H1 (cell line): ENCODE data around the gene APOL3. TPM values are rescaled to one million over a fixed set of nuclear protein-coding genes. Genes with fewer than 3 reads are reported as not detected.

Experiments used
- CTCF ChIA-PET: fragments of 300-600 bp; sonication (Branson Sonifier 250); formaldehyde crosslinking; loops from one replicate; lab custom pipeline; 2021; ENCODE audit not compliant: partially characterized antibody; lab: Charles Lee
- POLR2A ChIA-PET: fragments of 300-600 bp; sonication (Branson Sonifier 250); formaldehyde crosslinking; loops from one replicate; lab custom pipeline; 2021; ENCODE audit warnings: inconsistent platforms; ENCODE audit not compliant: partially characterized antibody; lab: Charles Lee
- DNase-seq, 2 experiments: peaks; one replicate each; pipeline versions ENCODE4 v3.0.0 to v3.0.0-alpha.2; 2010 to 2022; ENCODE audit warnings: low spot score in 2 of 2, low read depth in 1 of 2, mixed read lengths in 1 of 2
- FAIRE-seq: peaks from 2 replicates; lab custom pipeline; 2011; peaks lifted over from hg19 to GRCh38; lab: Jason Lieb, UNC
- H2AFZ ChIP-seq: 2 replicates; pipeline ENCODE4 v1.8.1; 2012; ENCODE audit warnings: low read length, inconsistent platforms
- H2AK5ac ChIP-seq: 2 replicates; pipeline ENCODE4 v1.6.1; 2013; ENCODE audit warnings: low read depth, low read length
- H2BK120ac ChIP-seq: replicated peaks from 2 replicates; pipeline ENCODE3; 2013; ENCODE audit warnings: low read depth, low read length, inconsistent platforms
- H2BK12ac ChIP-seq: 2 replicates; pipeline ENCODE4 v1.6.1; 2013; ENCODE audit warnings: low read depth, low read length
- H2BK15ac ChIP-seq: 2 replicates; pipeline ENCODE4 v1.6.1; 2013; ENCODE audit warnings: low read length
- H2BK20ac ChIP-seq: 2 replicates; pipeline ENCODE4 v1.6.1; 2013; ENCODE audit warnings: low read length
- H2BK5ac ChIP-seq: 2 replicates; pipeline ENCODE4 v1.6.1; 2013; ENCODE audit warnings: low read depth, low read length
- H3K14ac ChIP-seq: 2 replicates; pipeline ENCODE4 v1.6.1; 2013; ENCODE audit warnings: inconsistent platforms; ENCODE audit not compliant: insufficient read length
- H3K18ac ChIP-seq: 2 replicates; pipeline ENCODE4 v1.6.1; 2013; ENCODE audit warnings: low read length; ENCODE audit errors: extremely low read depth
- H3K23ac ChIP-seq: 2 replicates; pipeline ENCODE4 v1.6.1; 2013; ENCODE audit warnings: inconsistent platforms; ENCODE audit not compliant: insufficient read length
- H3K23me2 ChIP-seq: 2 replicates; pipeline ENCODE4 v1.6.1; 2013; ENCODE audit warnings: low read depth, low read length
- H3K27ac ChIP-seq: 2 replicates; pipeline ENCODE4 v1.6.1; 2011; ENCODE audit warnings: low read depth, low read length, inconsistent platforms
- H3K27me3 ChIP-seq, 4 experiments: replicated peaks in 1 of 4; 1 replicate in 1 of 4; 2 replicates in 3 of 4; pipeline versions ENCODE4 v1.6.1 to v1.8.1; 2011 to 2013; ENCODE audit warnings: low read length in 3 of 4, mild to moderate bottlenecking in 3 of 4, inconsistent platforms in 2 of 4, mixed read lengths in 2 of 4, moderate library complexity in 1 of 4; ENCODE audit not compliant: control insufficient read depth in 3 of 4, insufficient read depth in 3 of 4; ENCODE audit errors: extremely low read depth in 1 of 4
- H3K36me3 ChIP-seq, 4 experiments: 2 replicates each; pipeline versions ENCODE4 v1.6.1 to v1.8.1; 2011 to 2013; ENCODE audit warnings: mild to moderate bottlenecking in 4 of 4, low read length in 3 of 4, moderate library complexity in 2 of 4, control low read depth in 1 of 4, inconsistent platforms in 1 of 4; ENCODE audit not compliant: insufficient read depth in 4 of 4, control insufficient read depth in 2 of 4
- H3K4ac ChIP-seq: replicated peaks from 2 replicates; pipeline ENCODE3; 2013; ENCODE audit warnings: low read length, low read depth, mixed read lengths, inconsistent platforms; ENCODE audit not compliant: insufficient read length
- H3K4me1 ChIP-seq, 4 experiments: replicated peaks in 1 of 4; 1 replicate in 1 of 4; 2 replicates in 3 of 4; pipeline versions ENCODE4 v1.6.1 to v1.8.1; 2011 to 2013; ENCODE audit warnings: low read length in 3 of 4, inconsistent platforms in 2 of 4, mixed read lengths in 1 of 4; ENCODE audit not compliant: insufficient read depth in 4 of 4, control insufficient read depth in 3 of 4
- H3K4me2 ChIP-seq, 2 experiments: 2 replicates each; pipeline versions ENCODE4 v1.6.1 to v1.8.1; 2011 to 2013; ENCODE audit warnings: low read depth in 2 of 2, low read length in 2 of 2, control low read depth in 1 of 2, inconsistent platforms in 1 of 2, mild to moderate bottlenecking in 1 of 2; ENCODE audit not compliant: insufficient read depth in 1 of 2
- H3K4me3 ChIP-seq, 4 experiments: fragments of 200-600, 300-600 bp in 1 of 4; sonication (generic), shearing (Covaris generic), sonication (Bioruptor Twin) in 1 of 4; 2 replicates each; pipeline versions ENCODE4 v1.5.1 to v1.8.1; 2011 to 2016; ENCODE audit warnings: low read length in 4 of 4, low read depth in 3 of 4, control low read depth in 2 of 4, inconsistent platforms in 2 of 4, mild to moderate bottlenecking in 2 of 4, mixed read lengths in 1 of 4, moderate library complexity in 1 of 4; ENCODE audit not compliant: insufficient read depth in 2 of 4; ENCODE audit errors: extremely low read depth in 1 of 4
- H3K56ac ChIP-seq: replicated peaks from 2 replicates; pipeline ENCODE3; 2013; ENCODE audit warnings: low read depth, mild to moderate bottlenecking, mixed read lengths, low read length, inconsistent platforms; ENCODE audit not compliant: insufficient read length
- H3K79me1 ChIP-seq: 2 replicates; pipeline ENCODE4 v1.6.1; 2013; ENCODE audit warnings: low read depth, low read length, control low read depth
- H3K79me2 ChIP-seq, 2 experiments: 2 replicates each; pipeline versions ENCODE4 v1.6.1 to v1.8.1; 2012 to 2013; ENCODE audit warnings: low read length in 2 of 2, mild to moderate bottlenecking in 2 of 2, inconsistent platforms in 1 of 2; ENCODE audit not compliant: insufficient read depth in 2 of 2, control insufficient read depth in 1 of 2
- H3K9ac ChIP-seq, 4 experiments: replicated peaks in 1 of 4; 1 replicate in 1 of 4; 2 replicates in 3 of 4; pipeline versions ENCODE4 v1.6.1 to v1.8.1; 2011 to 2013; ENCODE audit warnings: low read depth in 3 of 4, low read length in 3 of 4, control low read depth in 2 of 4, mild to moderate bottlenecking in 2 of 4, moderate library complexity in 2 of 4, inconsistent platforms in 1 of 4; ENCODE audit errors: extremely low read depth in 1 of 4
- H3K9me3 ChIP-seq, 2 experiments: 2 replicates each; pipeline versions ENCODE4 v1.6.1 to v1.8.1; 2012 to 2013; ENCODE audit warnings: mild to moderate bottlenecking in 2 of 2, moderate library complexity in 2 of 2, control low read depth in 1 of 2, inconsistent platforms in 1 of 2, low read depth in 1 of 2, low read length in 1 of 2, mixed read lengths in 1 of 2; ENCODE audit not compliant: insufficient read depth in 2 of 2
- H4K20me1 ChIP-seq, 2 experiments: replicated peaks in 1 of 2; 2 replicates each; pipeline versions ENCODE3 to v1.8.1; 2011 to 2013; ENCODE audit warnings: inconsistent platforms in 2 of 2, low read length in 2 of 2, mild to moderate bottlenecking in 1 of 2; ENCODE audit not compliant: insufficient read depth in 2 of 2, control insufficient read depth in 1 of 2
- H4K5ac ChIP-seq: 2 replicates; pipeline ENCODE4 v1.6.1; 2013; ENCODE audit warnings: low read length, low read depth, mixed read lengths, inconsistent platforms; ENCODE audit not compliant: insufficient read length
- H4K8ac ChIP-seq: 2 replicates; pipeline ENCODE4 v1.8.0; 2013; ENCODE audit warnings: mild to moderate bottlenecking, moderate library complexity, low read length, inconsistent platforms; ENCODE audit not compliant: insufficient read depth; ENCODE audit errors: extremely low read depth
- H4K91ac ChIP-seq: replicated peaks from 2 replicates; pipeline ENCODE3; 2013; ENCODE audit warnings: low read length, mixed read lengths, inconsistent platforms; ENCODE audit not compliant: insufficient read length
- E2F6 ChIP-seq: IDR thresholded peaks from 2 replicates; pipeline ENCODE4 v1.6.1; 2012; ENCODE audit warnings: inconsistent platforms
- RNF2 ChIP-seq: fragments of 200-900, 300-1000 bp; sonication (generic); IDR thresholded peaks from 2 replicates; pipeline ENCODE4 v1.7.1; 2016; ENCODE audit warnings: borderline replicate concordance, low read depth, mild to moderate bottlenecking, antibody characterized with exemption, low read length; ENCODE audit not compliant: poor library complexity, severe bottlenecking; ENCODE audit errors: missing control alignments
- WGBS, 2 experiments: shearing (Covaris generic) in 1 of 2; methylation state at CpG; one replicate each; pipeline versions ENCODE4 v1.1.6 to v1.1.7; 2013 to 2015; ENCODE audit warnings: low lambda C conversion rate in 2 of 2, mixed read lengths in 2 of 2, inconsistent platforms in 1 of 2, low coverage in 1 of 2, missing lambda C conversion rate in 1 of 2; ENCODE audit not compliant: insufficient replicate concordance in 2 of 2, insufficient coverage in 1 of 2, insufficient read length in 1 of 2; ENCODE audit errors: extremely low coverage in 1 of 2, missing lambda C conversion rate in 1 of 2; 5-methylcytosine and 5-hydroxymethylcytosine counted together
- polyA plus RNA-seq, 7 experiments: library from polyadenylated mRNA; depleted of rRNA in 3 of 7; stranded (reverse) in 5 of 7; unstranded in 2 of 7; fragments of >200 nt in 5 of 7; fragments of 200-250 nt in 2 of 7; gene quantifications; 1 replicate in 5 of 7; 2 replicates in 1 of 7; 4 replicates in 1 of 7; pipeline versions ENCODE4 v1.2.1 to v1.2.3, GENCODE V29; 2011 to 2013; ENCODE audit warnings: missing spikeins in 2 of 7, mixed read lengths in 2 of 7
- total RNA-seq: library from RNA; stranded (reverse); fragmentation: NEBNext Ultra II Directional; extraction: Animal tissue kit (Norgen Biotek cat#: 25700); gene quantifications from 2 replicates; pipeline ENCODE4 v1.2.1, GENCODE V29; 2021

APOL3 gene
- total and polyA plus RNA-seq, 2 of the 8 experiments (the other 6 are each of a cell fraction or from before 2014, with no cell fraction given), result 0.12 TPM; not detected in 1

- no peak overlapping the region for H2BK15ac ChIP-seq
- no peaks in the 10 kb centered on the region for H4K20me1 ChIP-seq
- no peak overlapping the region for H3K14ac ChIP-seq
- H3K4me2 ChIP-seq, result no peak overlapping the region
- H3K56ac ChIP-seq, result no peak overlapping the region
- no peaks in the 10 kb centered on the region for H3K9me3 ChIP-seq
- H3K36me3 ChIP-seq, result no peaks in the 10 kb centered on the region
- FAIRE-seq (no peak), DNase-seq (no peak)
- no peak overlapping the region for H3K9ac ChIP-seq
- no peaks in the 10 kb centered on the region for H3K23me2 ChIP-seq
- H4K8ac ChIP-seq, result no peak overlapping the region
- POLR2A ChIA-PET, result interaction anchor here (1.0 kb wide), 1 partner anchor 9 kb away, joined by 3 read pairs; no protein-coding TSS in a partner anchor
- H2BK120ac ChIP-seq, result no peak overlapping the region
- no peaks in the 10 kb centered on the region for H3K79me2 ChIP-seq
- 72% methylated on average over 8 of the region's 8 CpGs; no CpG with 5 or more reads in 1 of the 2 experiments for WGBS, 2 experiments
- no peak for TF ChIP-seq RNF2
- TF ChIP-seq E2F6, result 0 out of 2 replicates have a peak, but pooled peaks have one; percentile 17
- H2BK12ac ChIP-seq, result no peak overlapping the region
- CTCF ChIA-PET, result interaction anchor here (0.7 to 2.8 kb wide), 4 partner anchors 10 to 514 kb away, joined by 3 to 11 read pairs (median 3); no protein-coding TSS in a partner anchor
- H2BK20ac ChIP-seq, result no peak overlapping the region
- no peak overlapping the region for H3K27ac ChIP-seq
- no peak overlapping the region for H3K18ac ChIP-seq
- no peak overlapping the region for H3K4me3 ChIP-seq
- no peak overlapping the region for H2BK5ac ChIP-seq
- no peak overlapping the region for H3K23ac ChIP-seq
- H3K4ac ChIP-seq, result no peak overlapping the region
- peaks cover 0 to 2% (median 0%) of the 10 kb centered on the region in 4 experiments; a peak in 1 of 7 replicates for H3K4me1 ChIP-seq
- no peaks in the 10 kb centered on the region; a peak in 1 of 7 replicates for H3K27me3 ChIP-seq
- no peak overlapping the region for H2AFZ ChIP-seq
- H2AK5ac ChIP-seq, result no peak overlapping the region
- H3K79me1 ChIP-seq, result no peaks in the 10 kb centered on the region; the same call in 1 of the 2 replicates
- H4K5ac ChIP-seq, result no peak overlapping the region
- H4K91ac ChIP-seq, result no peak overlapping the region
These were observed 26.4 kb downstream of the APOL3 start for GRCh38 chr22:36134182-36134581.
